GM12892 (cell line): ENCODE data around the gene TNFAIP2.

ENCODE experiments used
- DNase-seq: peaks from one replicate; pipeline ENCODE4 v3.0.0; 2011; ENCODE audit not compliant: insufficient read length
- FAIRE-seq: peaks from 2 replicates; lab custom pipeline; 2011; peaks lifted over from hg19 to GRCh38; lab: Jason Lieb, UNC
- POLR2A ChIP-seq: IDR thresholded peaks from 2 replicates; pipeline ENCODE4 v1.6.1; 2011; ENCODE audit warnings: low read depth, low read length, control low read depth
- POLR2AphosphoS5 ChIP-seq: IDR thresholded peaks from 2 replicates; pipeline ENCODE4 v1.6.1; 2011; ENCODE audit warnings: low read depth, low read length, control low read depth
- TAF1 ChIP-seq: IDR thresholded peaks from 2 replicates; pipeline ENCODE4 v1.6.1; 2011; ENCODE audit warnings: low read depth, mild to moderate bottlenecking, control low read depth, low read length, borderline replicate concordance

Gene TNFAIP2

GRCh38 chr14:103097244-103097993, 25.8 kb upstream of the TNFAIP2 start:
- no peak for DNase-seq
- no peak for FAIRE-seq
- TF ChIP-seq TAF1, result no peak
- TF ChIP-seq POLR2A, result no peak
- no peak for TF ChIP-seq POLR2AphosphoS5

GRCh38 chr14:103097994-103098957, 25.0 kb upstream of the TNFAIP2 start:
- FAIRE-seq (no peak), DNase-seq (no peak)
- TF ChIP-seq POLR2AphosphoS5 (no peak), TAF1 (no peak), POLR2A (no peak)

- TF ChIP-seq TAF1, result no peak
- TF ChIP-seq POLR2AphosphoS5, result no peak
- no peak for TF ChIP-seq POLR2A
- DNase-seq (no peak), FAIRE-seq (no peak)
These were observed 24.1 kb upstream of the TNFAIP2 start for GRCh38 chr14:103099081-103099732.

- DNase-seq, result no peak
- FAIRE-seq, result no peak
These were observed 23.5 kb upstream of the TNFAIP2 start for GRCh38 chr14:103099733-103100280.

GRCh38 chr14:103100281-103101121, 22.8 kb upstream of the TNFAIP2 start:
- no peak for TF ChIP-seq POLR2AphosphoS5
- no peak for TF ChIP-seq POLR2A
- no peak for TF ChIP-seq TAF1
- FAIRE-seq, result peak; percentile 30
- no peak for DNase-seq

More at GRCh38 chr14:103099733-103100280, 23.5 kb upstream of the TNFAIP2 start:
- TF ChIP-seq POLR2A (no peak), POLR2AphosphoS5 (no peak), TAF1 (no peak)

- DNase-seq (no peak), FAIRE-seq (no peak)
- TF ChIP-seq POLR2AphosphoS5 (no peak), TAF1 (no peak), POLR2A (no peak)
These were observed 21.9 kb upstream of the TNFAIP2 start for GRCh38 chr14:103101257-103101962.

- FAIRE-seq (no peak), DNase-seq (no peak)
- no peak for TF ChIP-seq POLR2AphosphoS5
- TF ChIP-seq TAF1, result no peak
- TF ChIP-seq POLR2A, result no peak
These were observed 21.1 kb upstream of the TNFAIP2 start for GRCh38 chr14:103101963-103102688.

- DNase-seq (no peak), FAIRE-seq (no peak)
- no peak for TF ChIP-seq POLR2AphosphoS5
- TF ChIP-seq TAF1, result no peak
- no peak for TF ChIP-seq POLR2A
These were observed 20.5 kb upstream of the TNFAIP2 start for GRCh38 chr14:103102689-103103260.
